ENCODE data around the gene SLC23A2.

SLC23A2 gene

DNA sequence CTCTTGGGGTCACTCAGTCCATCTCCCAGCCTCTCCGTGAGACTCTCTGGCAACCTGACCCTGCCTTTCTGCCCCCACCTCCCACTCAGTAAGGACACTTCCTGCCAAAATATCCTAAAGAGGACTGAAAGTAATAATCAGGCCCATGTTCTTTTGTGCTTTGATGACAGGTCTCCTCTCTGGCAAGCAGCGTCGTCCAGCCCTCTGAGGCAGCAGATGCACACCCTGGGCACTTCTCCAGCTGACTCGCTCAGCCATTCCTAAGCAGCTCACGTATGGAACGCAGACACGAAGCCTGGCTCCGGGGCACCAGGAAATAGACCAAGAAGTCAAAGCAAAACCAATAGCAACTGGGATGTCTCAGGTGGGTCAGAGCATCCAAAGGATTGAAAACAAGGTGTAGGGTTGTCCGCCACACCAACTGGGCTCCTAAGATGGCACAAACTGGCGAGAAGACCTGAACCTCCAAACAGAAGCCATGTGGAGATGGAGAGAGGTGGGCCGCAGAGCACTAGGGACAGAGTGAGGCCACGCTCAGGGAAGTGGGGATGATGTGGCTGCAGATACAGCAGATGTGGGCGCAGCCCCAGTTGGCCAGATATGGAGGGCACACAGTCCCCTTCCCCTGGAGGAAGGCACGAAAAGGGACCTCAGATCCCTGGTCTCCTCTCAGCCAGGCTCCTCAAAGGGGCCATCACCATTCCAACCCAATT is 180.3 kb downstream of the SLC23A2 start:
- in situ Hi-C loops (cut with HindIII; ENCODE audit: low sequenced_read_pairs) = no loop called here
- H3K4me3 ChIP-seq (ENCODE audit: low read depth, low read length) = no peak overlapping the region
- DNase-seq (ENCODE audit: low read depth, low spot score) = peak; percentile 48
- TF ChIP-seq, protein P1, sequence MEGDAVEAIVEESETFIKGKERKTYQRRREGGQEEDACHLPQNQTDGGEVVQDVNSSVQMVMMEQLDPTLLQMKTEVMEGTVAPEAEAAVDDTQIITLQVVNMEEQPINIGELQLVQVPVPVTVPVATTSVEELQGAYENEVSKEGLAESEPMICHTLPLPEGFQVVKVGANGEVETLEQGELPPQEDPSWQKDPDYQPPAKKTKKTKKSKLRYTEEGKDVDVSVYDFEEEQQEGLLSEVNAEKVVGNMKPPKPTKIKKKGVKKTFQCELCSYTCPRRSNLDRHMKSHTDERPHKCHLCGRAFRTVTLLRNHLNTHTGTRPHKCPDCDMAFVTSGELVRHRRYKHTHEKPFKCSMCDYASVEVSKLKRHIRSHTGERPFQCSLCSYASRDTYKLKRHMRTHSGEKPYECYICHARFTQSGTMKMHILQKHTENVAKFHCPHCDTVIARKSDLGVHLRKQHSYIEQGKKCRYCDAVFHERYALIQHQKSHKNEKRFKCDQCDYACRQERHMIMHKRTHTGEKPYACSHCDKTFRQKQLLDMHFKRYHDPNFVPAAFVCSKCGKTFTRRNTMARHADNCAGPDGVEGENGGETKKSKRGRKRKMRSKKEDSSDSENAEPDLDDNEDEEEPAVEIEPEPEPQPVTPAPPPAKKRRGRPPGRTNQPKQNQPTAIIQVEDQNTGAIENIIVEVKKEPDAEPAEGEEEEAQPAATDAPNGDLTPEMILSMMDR (IDR thresholded peaks at IDR 0.05; ENCODE audit: low read depth, low read length) = no peak

- DNase-seq (ENCODE audit: low read depth, low spot score) = no peak
- in situ Hi-C loops (cut with HindIII; ENCODE audit: low sequenced_read_pairs) = no loop called here
- no peak overlapping the region for H3K4me3 ChIP-seq (ENCODE audit: low read depth, low read length)
- TF ChIP-seq, protein P1 (IDR thresholded peaks at IDR 0.05; ENCODE audit: low read depth, low read length) = no peak
Observed at GRCh38 chr20:4819901-4820300, 181.4 kb downstream of the SLC23A2 start.

GRCh38 chr20:4817230-4817671 is 184.1 kb downstream of the SLC23A2 start:
- H3K4me3 ChIP-seq (ENCODE audit: low read depth, low read length) = no peak overlapping the region
- no peak for DNase-seq (ENCODE audit: low read depth, low spot score)
- in situ Hi-C loops (cut with HindIII; ENCODE audit: low sequenced_read_pairs) = no loop called here
- TF ChIP-seq, protein P1 (IDR thresholded peaks at IDR 0.05; ENCODE audit: low read depth, low read length) = no peak

GRCh38 chr20:4815628-4816027 is 185.7 kb downstream of the SLC23A2 start:
- in situ Hi-C loops (cut with HindIII; ENCODE audit: low sequenced_read_pairs) = no loop called here
- TF ChIP-seq, protein P1 (IDR thresholded peaks at IDR 0.05; ENCODE audit: low read depth, low read length) = no peak
- no peak for DNase-seq (ENCODE audit: low read depth, low spot score)
- H3K4me3 ChIP-seq (ENCODE audit: low read depth, low read length) = no peak overlapping the region

- in situ Hi-C loops (cut with HindIII; ENCODE audit: low sequenced_read_pairs) = no loop called here
- TF ChIP-seq, protein P1 (IDR thresholded peaks at IDR 0.05; ENCODE audit: low read depth, low read length) = no peak
- no peak overlapping the region for H3K4me3 ChIP-seq (ENCODE audit: low read depth, low read length)
- no peak for DNase-seq (ENCODE audit: low read depth, low spot score)
Observed at GRCh38 chr20:4814696-4815252, 186.5 kb downstream of the SLC23A2 start.

GRCh38 chr20:4813863-4814695 is 187.2 kb downstream of the SLC23A2 start:
- H3K4me3 ChIP-seq (ENCODE audit: low read depth, low read length) = no peak overlapping the region
- no peak for DNase-seq (ENCODE audit: low read depth, low spot score)
- in situ Hi-C loops (cut with HindIII; ENCODE audit: low sequenced_read_pairs) = no loop called here
- TF ChIP-seq, protein P1 (IDR thresholded peaks at IDR 0.05; ENCODE audit: low read depth, low read length) = no peak

Data from astrocyte of the spinal cord (primary cell).